Left ventricle myocardium inferior (tissue), 1 donor: ENCODE data around the gene ZFC3H1. TPM values are rescaled to one million over a fixed set of nuclear protein-coding genes. Genes with fewer than 3 reads are reported as not detected.
"Not testable (repeated sequence)": the region's sequence is repeated elsewhere in the genome, so short reads cannot be mapped to it uniquely, and the experiment has no call there.

Source experiments
- DNase-seq: peaks from one replicate; pipeline ENCODE4 v3.0.0-alpha.2; 2020
- H3K27ac ChIP-seq: fragments of 200-600 bp; replicated peaks from 2 replicates; pipeline ENCODE4 v1.8.0; 2021
- H3K27me3 ChIP-seq: fragments of 200-600 bp; 2 replicates; pipeline ENCODE4 v1.8.0; 2021; ENCODE audit warnings: low read depth
- H3K36me3 ChIP-seq: fragments of 200-600 bp; 2 replicates; pipeline ENCODE4 v1.8.0; 2021
- H3K4me1 ChIP-seq: fragments of 200-600 bp; 2 replicates; pipeline ENCODE4 v1.8.0; 2021
- H3K4me3 ChIP-seq: fragments of 200-600 bp; 2 replicates; pipeline ENCODE4 v1.8.0; 2021; ENCODE audit warnings: mild to moderate bottlenecking, moderate library complexity
- H3K9me3 ChIP-seq: fragments of 200-600 bp; replicated peaks from 2 replicates; pipeline ENCODE4 v1.8.0; 2021
- intact Hi-C: fragments of 100-400 bp; cut with micrococcal nuclease; formaldehyde crosslinking; loops from one replicate; pipeline ENCODE4 v1.11.0; 2022
- total RNA-seq: library from RNA; stranded (reverse); fragmentation: NEBNext Ultra II Directional; extraction: Animal tissue kit (Norgen Biotek cat#: 25700); gene quantifications from one replicate; pipeline ENCODE4 v1.2.1, GENCODE V29; 2021
- TF ChIP-seq, protein P1 (sequence below): fragments of 200-600 bp; IDR thresholded peaks from 2 replicates; pipeline ENCODE4 v1.8.0; 2021; ENCODE audit warnings: antibody characterized with exemption, mild to moderate bottlenecking, borderline replicate concordance
- donor health status: DM: no; HTN: yes; CAD: no; lungs with severe emphysema.

The ZFC3H1 gene
- total RNA-seq, 1 donor from 2014 or later = 18.3 TPM

DNA sequence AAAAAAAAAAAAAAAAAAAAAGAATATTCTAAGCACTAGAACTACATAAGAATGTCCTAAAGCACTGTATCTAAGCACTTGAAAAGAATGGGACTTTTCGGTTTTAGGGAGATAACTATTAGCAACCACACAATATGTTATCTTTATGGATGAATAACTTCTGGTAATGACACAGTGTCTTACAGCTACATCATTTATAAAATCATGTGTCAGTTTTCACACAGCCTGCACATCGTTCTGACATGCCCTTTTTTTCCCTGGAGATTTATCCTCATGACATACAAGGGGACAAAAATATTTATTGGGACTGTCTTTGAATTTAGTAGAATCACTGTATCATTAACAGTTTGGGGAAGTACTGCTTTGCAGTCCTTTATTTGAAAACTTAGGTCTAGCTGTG lies 39.6 kb upstream of the ZFC3H1 start:
- Histone ChIP-seq H3K9me3 (no peaks in the 10 kb centered on the region), H3K4me1 (no peaks in the 10 kb centered on the region), H3K4me3 (no peak overlapping the region), H3K36me3 (peaks cover 60% of the 10 kb centered on the region), H3K27me3 (no peaks in the 10 kb centered on the region), H3K27ac (no peak overlapping the region)
- TF ChIP-seq, protein P1, sequence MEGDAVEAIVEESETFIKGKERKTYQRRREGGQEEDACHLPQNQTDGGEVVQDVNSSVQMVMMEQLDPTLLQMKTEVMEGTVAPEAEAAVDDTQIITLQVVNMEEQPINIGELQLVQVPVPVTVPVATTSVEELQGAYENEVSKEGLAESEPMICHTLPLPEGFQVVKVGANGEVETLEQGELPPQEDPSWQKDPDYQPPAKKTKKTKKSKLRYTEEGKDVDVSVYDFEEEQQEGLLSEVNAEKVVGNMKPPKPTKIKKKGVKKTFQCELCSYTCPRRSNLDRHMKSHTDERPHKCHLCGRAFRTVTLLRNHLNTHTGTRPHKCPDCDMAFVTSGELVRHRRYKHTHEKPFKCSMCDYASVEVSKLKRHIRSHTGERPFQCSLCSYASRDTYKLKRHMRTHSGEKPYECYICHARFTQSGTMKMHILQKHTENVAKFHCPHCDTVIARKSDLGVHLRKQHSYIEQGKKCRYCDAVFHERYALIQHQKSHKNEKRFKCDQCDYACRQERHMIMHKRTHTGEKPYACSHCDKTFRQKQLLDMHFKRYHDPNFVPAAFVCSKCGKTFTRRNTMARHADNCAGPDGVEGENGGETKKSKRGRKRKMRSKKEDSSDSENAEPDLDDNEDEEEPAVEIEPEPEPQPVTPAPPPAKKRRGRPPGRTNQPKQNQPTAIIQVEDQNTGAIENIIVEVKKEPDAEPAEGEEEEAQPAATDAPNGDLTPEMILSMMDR = no peak
- intact Hi-C loops = no loop called here
- no peak for DNase-seq

DNA sequence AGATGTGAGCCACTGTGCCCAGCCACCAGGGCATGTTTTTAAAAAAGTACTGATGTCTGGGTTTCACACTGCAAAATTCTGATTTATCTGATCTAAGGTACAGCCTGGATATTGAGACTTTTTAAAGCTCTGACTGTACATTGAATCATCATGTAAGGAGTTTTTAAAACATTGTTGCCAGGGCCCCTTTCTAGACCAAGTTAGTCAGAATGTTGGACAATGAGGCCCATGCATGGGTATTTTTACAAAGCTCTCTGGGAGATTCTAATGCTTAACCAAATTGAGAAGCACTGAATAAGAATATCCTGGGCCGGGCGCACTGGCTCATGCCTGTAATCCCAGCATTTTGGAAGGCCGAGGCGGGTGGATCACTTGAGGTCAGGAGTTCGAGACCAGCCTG lies 38.9 kb upstream of the ZFC3H1 start:
- TF ChIP-seq, protein P1 = no peak
- DNase-seq = no peak
- Histone ChIP-seq H3K4me3 (no peak overlapping the region), H3K9me3 (no peaks in the 10 kb centered on the region), H3K4me1 (no peaks in the 10 kb centered on the region), H3K36me3 (peaks cover 66% of the 10 kb centered on the region), H3K27me3 (no peaks in the 10 kb centered on the region), H3K27ac (no peak overlapping the region)
- intact Hi-C loops = no loop called here

DNA sequence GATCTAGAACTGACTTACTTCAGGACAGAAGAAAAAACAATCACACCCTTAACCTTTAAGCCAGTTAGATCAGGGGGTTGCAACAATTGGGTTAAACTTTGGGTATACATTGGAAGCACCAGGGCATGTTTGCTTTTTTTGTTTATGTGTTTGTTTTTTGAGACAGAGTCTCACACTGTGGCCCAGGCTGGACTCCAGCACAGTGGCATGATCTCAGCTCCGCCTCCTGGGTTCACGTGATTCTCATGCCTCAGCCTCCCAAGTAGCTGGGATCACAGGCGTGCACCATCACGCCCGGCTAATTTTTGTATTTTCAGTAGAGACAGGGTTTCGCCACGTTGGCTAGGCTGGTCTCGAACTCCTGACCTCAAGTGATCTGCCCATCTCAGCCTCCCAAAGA lies 38.5 kb upstream of the ZFC3H1 start:
- H3K4me1 ChIP-seq, H3K27ac ChIP-seq, H3K27me3 ChIP-seq, intact Hi-C loops, H3K9me3 ChIP-seq, DNase-seq, H3K4me3 ChIP-seq: not testable (repeated sequence)
- peaks cover 70% of the 10 kb centered on the region for H3K36me3 ChIP-seq

- no peaks in the 10 kb centered on the region for H3K27me3 ChIP-seq
- peaks cover 29% of the 10 kb centered on the region for H3K4me1 ChIP-seq
- TF ChIP-seq, protein P1 = no peak
- no peaks in the 10 kb centered on the region for H3K9me3 ChIP-seq
- H3K36me3 ChIP-seq = peaks cover 47% of the 10 kb centered on the region
- no peak overlapping the region for H3K27ac ChIP-seq
- DNase-seq = no peak
- intact Hi-C loops = no loop called here
- no peak overlapping the region for H3K4me3 ChIP-seq
These were observed 32.1 kb upstream of the ZFC3H1 start for GRCh38 chr12:71695782-71696181.

DNA sequence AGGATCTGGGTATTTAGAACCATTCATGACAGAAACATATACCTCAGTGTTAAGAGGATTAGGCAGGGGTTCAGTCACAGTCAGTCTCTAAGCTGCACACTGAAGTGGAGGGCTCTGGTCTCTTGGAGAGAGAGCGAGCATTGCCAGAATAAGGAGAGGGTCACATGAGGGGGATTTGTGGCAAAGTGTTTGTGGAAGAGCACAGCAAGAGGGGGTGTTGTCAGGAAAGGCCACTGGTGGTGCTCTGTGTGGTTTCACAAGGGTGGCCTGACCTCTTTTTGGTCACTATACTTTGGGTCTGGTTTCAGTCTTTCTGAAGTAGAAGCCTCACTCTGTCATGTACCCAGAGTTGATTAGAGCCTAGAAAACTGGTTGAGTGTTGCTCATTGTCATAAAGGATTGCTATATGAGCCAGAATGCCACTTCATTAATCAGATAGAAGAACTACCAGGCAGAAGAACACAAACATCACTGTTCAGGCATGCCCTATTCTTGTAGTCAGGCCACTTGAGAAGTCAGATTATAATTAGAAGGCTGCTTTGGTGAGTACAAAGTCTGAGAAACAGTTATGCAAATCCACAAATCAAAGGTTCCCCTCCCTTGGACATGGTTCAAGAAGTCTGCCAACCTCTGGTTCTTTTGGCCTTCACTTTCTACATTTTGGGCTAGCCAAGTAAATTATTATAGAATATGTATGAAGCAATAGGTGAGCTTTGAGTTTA lies 30.6 kb upstream of the ZFC3H1 start:
- intact Hi-C loops = no loop called here
- Histone ChIP-seq H3K4me3 (no peak overlapping the region), H3K36me3 (peaks cover 32% of the 10 kb centered on the region), H3K27ac (peak overlapping the region; percentile 72), H3K4me1 (peaks cover 41% of the 10 kb centered on the region), H3K9me3 (no peaks in the 10 kb centered on the region), H3K27me3 (no peaks in the 10 kb centered on the region)
- DNase-seq = no peak
- TF ChIP-seq, protein P1 = no peak

- peak overlapping the region; percentile 72 for H3K27ac ChIP-seq
- H3K27me3 ChIP-seq, intact Hi-C loops, H3K9me3 ChIP-seq, DNase-seq, H3K4me3 ChIP-seq: not testable (repeated sequence)
- H3K4me1 ChIP-seq = peaks cover 47% of the 10 kb centered on the region
- H3K36me3 ChIP-seq = peaks cover 25% of the 10 kb centered on the region
These were observed 30.0 kb upstream of the ZFC3H1 start for GRCh38 chr12:71693651-71694050.
